Fibroblast of upper back skin (primary cell): Measurements from ENCODE around the gene MTHFD2L.

Experiments
- DNase-seq: peaks from one replicate; pipeline ENCODE4 v3.0.0-alpha.2; 2013

Gene MTHFD2L

GRCh38 chr4:74258963-74259362, 101.0 kb downstream of the MTHFD2L start:
- peak; percentile 57 for DNase-seq

GRCh38 chr4:74260036-74260435, 102.1 kb downstream of the MTHFD2L start:
- DNase-seq = no peak

GRCh38 chr4:74262522-74262921, 104.6 kb downstream of the MTHFD2L start:
- DNase-seq = peak; percentile 19

- DNase-seq = no peak
Observed at GRCh38 chr4:74263551-74263950, 105.6 kb downstream of the MTHFD2L start.

- DNase-seq = no peak
Observed at GRCh38 chr4:74266081-74266480, 108.2 kb downstream of the MTHFD2L start.

GRCh38 chr4:74267998-74268606, 110.2 kb downstream of the MTHFD2L start:
- peak; percentile 77 for DNase-seq

- DNase-seq = no peak
Observed at GRCh38 chr4:74268643-74269042, 110.7 kb downstream of the MTHFD2L start.

- no peak for DNase-seq
Observed at GRCh38 chr4:74278490-74278889, 120.6 kb downstream of the MTHFD2L start.

- DNase-seq = no peak
Observed at GRCh38 chr4:74279716-74280115, 121.8 kb downstream of the MTHFD2L start.

- DNase-seq = no peak
Observed at GRCh38 chr4:74282926-74283325, 125.0 kb downstream of the MTHFD2L start.

- peak; percentile 29 for DNase-seq
Observed at GRCh38 chr4:74283614-74284013, 125.7 kb downstream of the MTHFD2L start.

- DNase-seq = peak; percentile 68
Observed at GRCh38 chr4:74284053-74284452, 126.1 kb downstream of the MTHFD2L start.

GRCh38 chr4:74287164-74287563, 129.2 kb downstream of the MTHFD2L start:
- no peak for DNase-seq

GRCh38 chr4:74287791-74288190, 129.9 kb downstream of the MTHFD2L start:
- no peak for DNase-seq

GRCh38 chr4:74291471-74291870, 133.6 kb downstream of the MTHFD2L start:
- no peak for DNase-seq

GRCh38 chr4:74292111-74292870, 134.4 kb downstream of the MTHFD2L start:
- DNase-seq = no peak

- no peak for DNase-seq
Observed at GRCh38 chr4:74293558-74293957, 135.6 kb downstream of the MTHFD2L start.

- no peak for DNase-seq
Observed at GRCh38 chr4:74294681-74295080, 136.8 kb downstream of the MTHFD2L start.

- no peak for DNase-seq
Observed at GRCh38 chr4:74297539-74297938, 139.6 kb downstream of the MTHFD2L start.

GRCh38 chr4:74304095-74304625, 146.2 kb downstream of the MTHFD2L start:
- DNase-seq = no peak

- no peak for DNase-seq
Observed at GRCh38 chr4:74305000-74305399, 147.1 kb downstream of the MTHFD2L start.

GRCh38 chr4:74307170-74307569, 149.3 kb downstream of the MTHFD2L start:
- DNase-seq = no peak

GRCh38 chr4:74308215-74308614, 150.3 kb downstream of the MTHFD2L start, which contains the start of gene EPGN:
Gene EPGN, plus strand, starts transcription at chr4:74308470. Its CDS starts 64 bp downstream, at chr4:74308534.
- peak; percentile 37 for DNase-seq

GRCh38 chr4:74309223-74309622, 151.3 kb downstream of the MTHFD2L start:
- DNase-seq = no peak
